ENCODE results near the gene TFR2.

TFR2 gene

DNA sequence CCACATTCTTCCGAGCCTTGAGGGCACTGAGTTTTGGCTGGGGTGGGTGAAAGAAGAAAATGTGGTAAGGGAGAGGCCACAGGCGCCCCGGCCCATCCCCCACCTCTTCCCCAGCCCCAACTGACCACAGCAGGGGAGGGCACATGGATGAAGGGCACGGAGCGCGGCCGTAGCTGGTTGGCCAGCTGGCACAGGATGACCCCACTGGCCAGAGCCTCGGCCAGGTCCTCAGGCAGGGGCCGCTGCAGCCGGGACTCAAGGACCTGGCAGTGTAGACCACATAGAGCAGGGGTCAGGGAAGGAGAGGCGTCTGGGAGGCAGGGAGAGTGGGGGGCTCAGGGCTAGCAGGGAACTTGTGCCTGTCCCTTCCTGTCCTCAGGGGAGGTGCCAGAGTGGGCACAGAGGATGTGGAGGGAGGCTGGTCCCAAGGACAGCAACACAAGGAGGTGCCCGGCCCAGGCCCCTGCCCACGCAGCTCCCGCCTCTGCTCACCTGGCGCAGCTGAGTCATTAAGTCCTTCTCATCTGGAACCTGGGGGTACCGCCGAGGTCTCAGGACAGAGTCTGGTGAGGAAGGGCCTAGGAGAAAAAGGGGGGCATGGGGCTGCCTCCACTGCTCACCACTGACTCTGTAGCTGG, 65.5 kb downstream of the TFR2 start:
- Histone ChIP-seq H3K27me3 (ENCODE audit: control insufficient read depth, insufficient read depth, low read length) (no peaks in the 10 kb centered on the region), H3K4me2 (ENCODE audit: low read length) (no peak overlapping the region), H3K27ac (no peak overlapping the region), H2AFZ (no peak overlapping the region), H3K79me2 (no peaks in the 10 kb centered on the region), H3K9me3 (ENCODE audit: control insufficient read depth, low read length) (no peaks in the 10 kb centered on the region), H3K4me3 (ENCODE audit: low read depth, low read length) (no peak overlapping the region), H3K4me1 (no peaks in the 10 kb centered on the region), H3K36me3 (ENCODE audit: control insufficient read depth, insufficient read depth, low read length) (no peaks in the 10 kb centered on the region), H3K9ac (no peak overlapping the region)
- TF ChIP-seq, protein P1, sequence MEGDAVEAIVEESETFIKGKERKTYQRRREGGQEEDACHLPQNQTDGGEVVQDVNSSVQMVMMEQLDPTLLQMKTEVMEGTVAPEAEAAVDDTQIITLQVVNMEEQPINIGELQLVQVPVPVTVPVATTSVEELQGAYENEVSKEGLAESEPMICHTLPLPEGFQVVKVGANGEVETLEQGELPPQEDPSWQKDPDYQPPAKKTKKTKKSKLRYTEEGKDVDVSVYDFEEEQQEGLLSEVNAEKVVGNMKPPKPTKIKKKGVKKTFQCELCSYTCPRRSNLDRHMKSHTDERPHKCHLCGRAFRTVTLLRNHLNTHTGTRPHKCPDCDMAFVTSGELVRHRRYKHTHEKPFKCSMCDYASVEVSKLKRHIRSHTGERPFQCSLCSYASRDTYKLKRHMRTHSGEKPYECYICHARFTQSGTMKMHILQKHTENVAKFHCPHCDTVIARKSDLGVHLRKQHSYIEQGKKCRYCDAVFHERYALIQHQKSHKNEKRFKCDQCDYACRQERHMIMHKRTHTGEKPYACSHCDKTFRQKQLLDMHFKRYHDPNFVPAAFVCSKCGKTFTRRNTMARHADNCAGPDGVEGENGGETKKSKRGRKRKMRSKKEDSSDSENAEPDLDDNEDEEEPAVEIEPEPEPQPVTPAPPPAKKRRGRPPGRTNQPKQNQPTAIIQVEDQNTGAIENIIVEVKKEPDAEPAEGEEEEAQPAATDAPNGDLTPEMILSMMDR (IDR thresholded peaks at IDR 0.05) = no peak

DNA sequence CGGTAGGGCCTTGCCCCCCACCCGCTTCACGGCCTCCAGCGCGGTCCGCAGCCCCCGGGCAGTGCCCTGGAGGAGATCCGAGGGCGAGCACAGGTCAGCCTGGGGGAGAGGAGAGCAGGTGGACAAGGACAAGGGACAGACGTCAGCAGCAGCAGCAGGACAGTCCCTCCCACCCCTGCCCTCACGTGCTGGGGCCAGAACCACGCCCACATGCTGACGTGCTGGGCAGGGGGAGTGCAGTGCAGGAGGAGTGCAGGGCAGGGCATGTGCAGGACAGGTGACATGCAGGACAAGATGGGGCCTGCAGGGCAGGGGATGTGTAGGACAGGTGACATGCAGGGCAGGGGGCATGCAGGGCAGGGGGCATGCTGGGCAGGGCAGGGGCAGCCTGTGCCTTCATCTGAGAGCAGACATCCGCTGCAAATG, 66.1 kb downstream of the TFR2 start:
- TF ChIP-seq, protein P1 (IDR thresholded peaks at IDR 0.05) = no peak
- Histone ChIP-seq H3K79me2 (no peaks in the 10 kb centered on the region), H3K27ac (no peak overlapping the region), H2AFZ (no peak overlapping the region), H3K36me3 (ENCODE audit: control insufficient read depth, insufficient read depth, low read length) (no peaks in the 10 kb centered on the region), H3K4me3 (ENCODE audit: low read depth, low read length) (no peak overlapping the region), H3K9ac (no peak overlapping the region), H3K9me3 (ENCODE audit: control insufficient read depth, low read length) (no peaks in the 10 kb centered on the region), H3K4me1 (no peaks in the 10 kb centered on the region), H3K27me3 (ENCODE audit: control insufficient read depth, insufficient read depth, low read length) (no peaks in the 10 kb centered on the region), H3K4me2 (ENCODE audit: low read length) (no peak overlapping the region)

DNA sequence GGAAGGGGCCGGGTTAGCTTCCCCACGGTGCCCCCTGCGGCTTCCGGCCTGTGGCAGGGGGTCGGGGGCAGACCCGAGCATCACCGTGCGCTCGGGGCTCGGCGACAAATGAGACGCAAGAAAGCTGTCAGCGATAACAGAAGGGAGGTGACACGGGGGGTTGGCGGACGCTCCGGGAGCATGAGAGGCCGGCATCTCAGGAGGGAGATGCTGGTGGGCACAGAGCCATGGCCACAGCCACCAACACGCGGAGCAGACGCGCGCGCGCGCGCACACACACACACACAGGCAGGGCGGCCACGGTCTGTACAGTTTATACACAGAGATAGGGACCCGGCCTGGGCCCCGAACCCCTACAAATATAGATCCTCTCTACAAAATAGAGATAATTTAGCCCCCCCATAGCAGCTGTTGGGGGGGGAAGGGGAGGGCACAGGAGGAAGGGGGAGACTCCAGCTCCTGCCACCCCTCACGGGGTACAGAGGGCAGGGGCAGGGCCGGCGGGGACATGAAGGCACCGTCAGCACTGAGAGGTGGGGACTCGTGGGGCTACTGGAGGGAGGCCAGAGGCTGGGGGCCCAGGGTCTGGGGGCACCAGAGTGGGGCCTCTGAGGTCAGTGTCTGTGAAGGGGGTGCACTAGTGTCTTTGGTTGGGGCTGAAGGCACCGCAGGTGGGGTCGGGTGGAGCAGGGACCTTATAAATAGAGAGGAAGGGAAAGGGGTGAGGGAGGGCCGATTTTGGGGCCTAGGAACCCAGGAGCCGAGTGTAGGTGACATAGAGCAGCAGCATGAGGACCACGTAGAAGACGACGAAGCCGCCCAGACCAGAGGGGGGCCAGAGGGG, 66.8 kb downstream of the TFR2 start:
- no peak overlapping the region for H3K4me2 ChIP-seq (ENCODE audit: low read length)
- no peak overlapping the region for H3K27ac ChIP-seq
- TF ChIP-seq, protein P1 (IDR thresholded peaks at IDR 0.05) = no peak
- H3K27me3 ChIP-seq (ENCODE audit: control insufficient read depth, insufficient read depth, low read length) = no peaks in the 10 kb centered on the region
- H3K4me3 ChIP-seq (ENCODE audit: low read depth, low read length) = no peak overlapping the region
- no peaks in the 10 kb centered on the region for H3K4me1 ChIP-seq
- H3K79me2 ChIP-seq = no peaks in the 10 kb centered on the region
- H3K36me3 ChIP-seq (ENCODE audit: control insufficient read depth, insufficient read depth, low read length) = no peaks in the 10 kb centered on the region
- no peak overlapping the region for H3K9ac ChIP-seq
- H3K9me3 ChIP-seq (ENCODE audit: control insufficient read depth, low read length) = no peaks in the 10 kb centered on the region
- H2AFZ ChIP-seq = no peak overlapping the region

DNA sequence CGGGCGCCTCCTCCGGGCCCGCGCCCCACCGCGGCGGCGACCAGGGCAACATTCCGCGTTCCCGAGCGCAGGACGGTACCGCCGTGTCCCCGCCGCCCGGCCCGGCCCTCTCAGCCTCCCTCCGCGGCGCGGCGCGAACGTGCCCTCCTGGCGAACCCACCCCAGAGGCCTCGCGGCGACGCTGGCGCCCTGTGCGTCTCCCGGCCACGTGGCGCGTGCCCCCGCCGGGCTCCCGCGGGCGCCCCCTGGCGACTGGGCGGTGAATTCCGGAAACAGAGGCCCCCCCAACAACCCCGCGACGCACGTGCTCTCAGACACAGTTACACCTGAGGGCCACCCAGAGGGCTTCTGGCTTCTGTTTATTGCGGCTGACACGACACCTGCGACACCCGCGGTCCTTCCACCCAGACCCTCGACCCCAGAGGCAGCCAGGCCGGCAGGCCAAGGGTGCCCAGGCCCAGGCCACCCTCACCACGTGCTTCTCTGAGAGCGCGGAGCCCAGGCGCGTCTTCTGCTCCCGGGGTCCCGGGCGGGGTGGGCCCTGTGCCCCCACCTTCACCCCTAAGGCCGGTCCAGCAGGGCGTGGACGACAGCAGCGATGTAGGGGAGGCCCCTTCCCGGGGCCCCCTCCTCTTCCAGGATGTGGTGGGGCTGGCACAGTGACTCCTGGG, 67.5 kb downstream of the TFR2 start, which contains the start of gene SAP25:
SAP25 (minus strand) TSS at position 210 of the 671 bp plus-strand sequence; CDS start at position 52, 158 bp downstream.
- Histone ChIP-seq H3K4me1 (no peaks in the 10 kb centered on the region), H3K36me3 (ENCODE audit: control insufficient read depth, insufficient read depth, low read length) (no peaks in the 10 kb centered on the region), H3K9me3 (ENCODE audit: control insufficient read depth, low read length) (no peaks in the 10 kb centered on the region), H3K9ac (no peak within 1 kb of the TSS), H3K4me2 (ENCODE audit: low read length) (no peak within 1 kb of the TSS), H2AFZ (no peak within 1 kb of the TSS), H3K4me3 (ENCODE audit: low read depth, low read length) (no peak within 1 kb of the TSS), H3K27ac (no peak within 1 kb of the TSS), H3K27me3 (ENCODE audit: control insufficient read depth, insufficient read depth, low read length) (no peaks in the 10 kb centered on the region), H3K79me2 (no peaks in the 10 kb centered on the region)
- TF ChIP-seq, protein P1 (IDR thresholded peaks at IDR 0.05) = no peak

Data from parathyroid adenoma (tissue), 2 donors.